ENCODE measurements around the gene DBI. TPM values are rescaled to one million over a fixed set of nuclear protein-coding genes. Genes with fewer than 3 reads are reported as not detected.
A peak's percentile ranks its signal among the peaks of the same experiment; 100 is the strongest.

The DBI gene
- total RNA-seq, 1 experiment from 2014 or later = 129 TPM

DNA sequence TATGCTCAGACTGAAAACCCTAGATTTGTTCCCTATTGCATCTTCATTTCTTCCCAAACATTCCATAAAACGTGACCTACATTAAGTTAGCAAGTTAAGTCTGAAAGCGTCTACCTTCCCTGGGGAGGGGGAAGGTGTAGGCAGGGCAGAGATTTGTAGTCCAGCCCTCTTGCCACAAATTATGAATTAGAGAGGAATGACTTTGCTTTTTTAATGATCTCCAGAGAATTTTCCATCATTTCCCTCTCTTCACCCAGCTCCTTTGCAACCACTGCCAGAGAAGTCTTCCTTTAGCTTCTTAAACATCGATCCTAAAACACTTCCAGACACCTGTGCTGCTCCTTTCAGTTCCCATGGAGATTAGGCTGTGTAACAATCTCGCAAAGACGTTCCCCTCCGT lies 1.3 kb upstream of the DBI start:
- Histone ChIP-seq H3K79me2 (ENCODE audit: insufficient read depth, low read length) (peaks cover 38% of the 10 kb centered on the region), H3K27ac (ENCODE audit: low read depth, low read length) (no peak overlapping the region), H3K4me2 (ENCODE audit: low read length) (peak overlapping the region; percentile 98), H3K9ac (ENCODE audit: low read length) (peak overlapping the region; percentile 79), H3K27me3 (ENCODE audit: insufficient read depth, low read length) (no peaks in the 10 kb centered on the region), H3K4me1 (ENCODE audit: control insufficient read depth in 1 of 2, insufficient read depth in 2 of 2, low read length in 2 of 2) (peaks cover 13 to 17% of the 10 kb centered on the region in 2 experiments), H3K9me2 (ENCODE audit: insufficient read depth) (no peaks in the 10 kb centered on the region), H3K4me3 (replicated peaks in 1 of 2; ENCODE audit: low read depth in 1 of 2, low read length in 2 of 2) (peak overlapping the region; percentile 95 to 99), H2AFZ (ENCODE audit: low read depth, low read length, poor library complexity, severe bottlenecking) (no peak overlapping the region), H4K20me1 (ENCODE audit: insufficient read depth) (no peaks in the 10 kb centered on the region), H3K36me3 (ENCODE audit: control insufficient read depth in 1 of 2, insufficient read depth in 2 of 2, low read length in 2 of 2) (peaks cover 10 to 16% of the 10 kb centered on the region in 2 experiments; a peak in 3 of 4 replicates), H3K9me3 (ENCODE audit: control insufficient read depth in 1 of 2, insufficient read depth in 1 of 2, low read depth in 1 of 2, low read length in 2 of 2) (no peaks in the 10 kb centered on the region)
- ChIA-PET CTCF (no interaction called here), RAD21 (ENCODE audit: low non-redundant PET in 1 of 2, low total read pairs in 2 of 2, uncharacterized antibody in 2 of 2, unreplicated experiment in 2 of 2) (no interaction called here), POLR2A (no interaction called here)
- TF ChIP-seq, protein P1, sequence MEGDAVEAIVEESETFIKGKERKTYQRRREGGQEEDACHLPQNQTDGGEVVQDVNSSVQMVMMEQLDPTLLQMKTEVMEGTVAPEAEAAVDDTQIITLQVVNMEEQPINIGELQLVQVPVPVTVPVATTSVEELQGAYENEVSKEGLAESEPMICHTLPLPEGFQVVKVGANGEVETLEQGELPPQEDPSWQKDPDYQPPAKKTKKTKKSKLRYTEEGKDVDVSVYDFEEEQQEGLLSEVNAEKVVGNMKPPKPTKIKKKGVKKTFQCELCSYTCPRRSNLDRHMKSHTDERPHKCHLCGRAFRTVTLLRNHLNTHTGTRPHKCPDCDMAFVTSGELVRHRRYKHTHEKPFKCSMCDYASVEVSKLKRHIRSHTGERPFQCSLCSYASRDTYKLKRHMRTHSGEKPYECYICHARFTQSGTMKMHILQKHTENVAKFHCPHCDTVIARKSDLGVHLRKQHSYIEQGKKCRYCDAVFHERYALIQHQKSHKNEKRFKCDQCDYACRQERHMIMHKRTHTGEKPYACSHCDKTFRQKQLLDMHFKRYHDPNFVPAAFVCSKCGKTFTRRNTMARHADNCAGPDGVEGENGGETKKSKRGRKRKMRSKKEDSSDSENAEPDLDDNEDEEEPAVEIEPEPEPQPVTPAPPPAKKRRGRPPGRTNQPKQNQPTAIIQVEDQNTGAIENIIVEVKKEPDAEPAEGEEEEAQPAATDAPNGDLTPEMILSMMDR (IDR thresholded peaks at IDR 0.05 in 2 of 3, conservative IDR thresholded peaks at IDR 0.05 in 1 of 3; ENCODE audit: borderline replicate concordance in 1 of 3, insufficient read depth in 1 of 3, low read depth in 2 of 3, low read length in 2 of 3) = no peak
- TF ChIP-seq CEBPB (IDR thresholded peaks at IDR 0.05; ENCODE audit: low read depth) (no peak), SIN3A (IDR thresholded peaks at IDR 0.05; ENCODE audit: low read depth) (no peak), ZFX (IDR thresholded peaks at IDR 0.05) (no peak), CBX3 (IDR thresholded peaks at IDR 0.05; ENCODE audit: low read depth) (no peak), SRF (IDR thresholded peaks at IDR 0.05; ENCODE audit: low read depth) (no peak), TCF7L2 (IDR thresholded peaks at IDR 0.05; ENCODE audit: borderline replicate concordance, extremely low read depth, insufficient read depth, insufficient read length) (no peak), FOSL1 (IDR thresholded peaks at IDR 0.05; ENCODE audit: low read depth) (no peak), EGR1 (IDR thresholded peaks at IDR 0.05; ENCODE audit: low read depth) (no peak), EZH2phosphoT487 (IDR thresholded peaks at IDR 0.05; ENCODE audit: borderline replicate concordance) (no peak), RAD21 (IDR thresholded peaks at IDR 0.05; ENCODE audit: low read depth) (no peak), POLR2AphosphoS5 (IDR thresholded peaks at IDR 0.05; ENCODE audit: low read depth, low read length) (no peak)
- TF ChIP-seq, protein P2, sequence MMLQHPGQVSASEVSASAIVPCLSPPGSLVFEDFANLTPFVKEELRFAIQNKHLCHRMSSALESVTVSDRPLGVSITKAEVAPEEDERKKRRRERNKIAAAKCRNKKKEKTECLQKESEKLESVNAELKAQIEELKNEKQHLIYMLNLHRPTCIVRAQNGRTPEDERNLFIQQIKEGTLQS (IDR thresholded peaks at IDR 0.05) = no peak
- ATAC-seq (no peak), DNase-seq (ENCODE audit: low read depth, low spot score) (no peak)
- BruUV-seq (replicated peaks) = no TSS peak
- intact Hi-C loops (cut with micrococcal nuclease) = no loop called here

All from HCT116 (cell line).